ENCODE measurements around the gene GOLPH3L.
A peak's percentile ranks its signal among the peaks of the same experiment; 100 is the strongest.

Gene GOLPH3L

DNA sequence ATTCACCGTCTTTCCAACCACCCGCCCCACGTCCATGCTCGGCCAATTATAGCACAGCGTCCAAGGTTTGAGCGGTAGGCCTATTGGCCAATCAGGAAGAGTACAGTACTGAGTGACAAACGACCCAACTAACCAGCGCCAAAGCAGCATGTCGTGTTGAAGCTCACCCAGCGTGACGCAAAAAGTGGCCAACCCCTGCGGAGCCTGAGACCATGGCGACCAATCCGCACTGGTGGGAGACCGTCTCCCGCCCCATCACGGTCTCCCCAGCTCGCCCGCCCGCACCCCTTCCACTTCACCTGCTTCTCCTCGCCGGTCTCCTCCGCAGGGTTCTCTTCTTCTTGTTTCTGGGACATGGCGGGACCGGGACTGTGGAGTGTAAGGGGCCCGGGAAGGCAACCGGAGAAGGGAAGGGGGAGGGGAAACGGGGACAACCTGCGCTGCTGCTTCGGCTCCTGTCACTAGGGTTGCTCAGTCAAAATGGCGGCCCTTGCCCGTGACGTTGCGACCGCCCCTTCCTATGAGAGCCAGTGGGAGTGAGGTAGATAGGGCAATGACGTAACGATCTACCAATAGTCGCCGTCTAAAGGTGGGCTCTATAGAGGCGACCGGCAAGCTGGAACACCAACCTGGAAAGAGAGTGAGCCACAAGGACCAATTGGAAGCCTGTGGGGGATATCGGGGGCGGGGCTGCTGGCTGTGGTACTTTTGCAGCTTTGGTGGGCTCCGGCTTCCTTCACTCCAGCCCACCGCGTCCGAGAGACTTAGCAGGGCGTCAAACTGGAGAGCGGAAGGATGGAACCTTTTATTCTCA, 67.6 kb downstream of the GOLPH3L start, which contains the start of gene ENSA (continued):
- TF ChIP-seq ZNF223 (tag by site-specific recombination; IDR thresholded peaks at IDR 0.05) (no peak), ZNF670 (tag by site-specific recombination; IDR thresholded peaks at IDR 0.05; ENCODE audit: low read depth) (no peak), ZFP3 (tag by site-specific recombination; IDR thresholded peaks at IDR 0.05; ENCODE audit: low read depth) (no peak), ZNF776 (tag by site-specific recombination; IDR thresholded peaks at IDR 0.05; ENCODE audit: borderline replicate concordance) (no peak), ZNF24 (tag by site-specific recombination; IDR thresholded peaks at IDR 0.05) (peak; percentile 82), ZNF473 (tag by site-specific recombination; IDR thresholded peaks at IDR 0.05) (no peak), ZNF585B (tag by site-specific recombination; IDR thresholded peaks at IDR 0.05) (no peak), SP7 (tag by site-specific recombination; IDR thresholded peaks at IDR 0.05) (peak; percentile 71), GLI4 (tag by site-specific recombination; IDR thresholded peaks at IDR 0.05) (no peak), PRDM1 (tag by site-specific recombination; IDR thresholded peaks at IDR 0.05) (no peak), ZNF677 (tag by site-specific recombination; IDR thresholded peaks at IDR 0.05) (no peak), ZNF600 (tag by site-specific recombination; IDR thresholded peaks at IDR 0.05) (peak; percentile 92), ZNF341 (tag by site-specific recombination; IDR thresholded peaks at IDR 0.05; ENCODE audit: low read depth) (peak; percentile 30; the same call in 1 of the 2 replicates), ZNF791 (tag by site-specific recombination; IDR thresholded peaks at IDR 0.05) (no peak), ZNF114 (tag by site-specific recombination; IDR thresholded peaks at IDR 0.05) (no peak), ZNF830 (tag by site-specific recombination; IDR thresholded peaks at IDR 0.05; ENCODE audit: low read depth) (no peak), SP2 (tag by site-specific recombination; IDR thresholded peaks at IDR 0.05) (peak; percentile 99)
- TF ChIP-seq, protein P1, sequence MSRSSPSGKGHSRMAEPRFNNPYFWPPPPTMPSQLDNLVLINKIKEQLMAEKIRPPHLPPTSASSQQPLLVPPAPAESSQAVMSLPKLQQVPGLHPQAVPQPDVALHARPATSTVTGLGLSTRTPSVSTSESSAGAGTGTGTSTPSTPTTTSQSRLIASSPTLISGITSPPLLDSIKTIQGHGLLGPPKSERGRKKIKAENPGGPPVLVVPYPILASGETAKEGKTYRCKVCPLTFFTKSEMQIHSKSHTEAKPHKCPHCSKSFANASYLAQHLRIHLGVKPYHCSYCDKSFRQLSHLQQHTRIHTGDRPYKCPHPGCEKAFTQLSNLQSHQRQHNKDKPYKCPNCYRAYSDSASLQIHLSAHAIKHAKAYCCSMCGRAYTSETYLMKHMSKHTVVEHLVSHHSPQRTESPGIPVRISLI (tag by site-specific recombination; IDR thresholded peaks at IDR 0.05) = no peak
- TF ChIP-seq, protein P2, sequence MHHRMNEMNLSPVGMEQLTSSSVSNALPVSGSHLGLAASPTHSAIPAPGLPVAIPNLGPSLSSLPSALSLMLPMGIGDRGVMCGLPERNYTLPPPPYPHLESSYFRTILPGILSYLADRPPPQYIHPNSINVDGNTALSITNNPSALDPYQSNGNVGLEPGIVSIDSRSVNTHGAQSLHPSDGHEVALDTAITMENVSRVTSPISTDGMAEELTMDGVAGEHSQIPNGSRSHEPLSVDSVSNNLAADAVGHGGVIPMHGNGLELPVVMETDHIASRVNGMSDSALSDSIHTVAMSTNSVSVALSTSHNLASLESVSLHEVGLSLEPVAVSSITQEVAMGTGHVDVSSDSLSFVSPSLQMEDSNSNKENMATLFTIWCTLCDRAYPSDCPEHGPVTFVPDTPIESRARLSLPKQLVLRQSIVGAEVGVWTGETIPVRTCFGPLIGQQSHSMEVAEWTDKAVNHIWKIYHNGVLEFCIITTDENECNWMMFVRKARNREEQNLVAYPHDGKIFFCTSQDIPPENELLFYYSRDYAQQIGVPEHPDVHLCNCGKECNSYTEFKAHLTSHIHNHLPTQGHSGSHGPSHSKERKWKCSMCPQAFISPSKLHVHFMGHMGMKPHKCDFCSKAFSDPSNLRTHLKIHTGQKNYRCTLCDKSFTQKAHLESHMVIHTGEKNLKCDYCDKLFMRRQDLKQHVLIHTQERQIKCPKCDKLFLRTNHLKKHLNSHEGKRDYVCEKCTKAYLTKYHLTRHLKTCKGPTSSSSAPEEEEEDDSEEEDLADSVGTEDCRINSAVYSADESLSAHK (tag by site-specific recombination; IDR thresholded peaks at IDR 0.05) = no peak
- TF ChIP-seq, protein P3, sequence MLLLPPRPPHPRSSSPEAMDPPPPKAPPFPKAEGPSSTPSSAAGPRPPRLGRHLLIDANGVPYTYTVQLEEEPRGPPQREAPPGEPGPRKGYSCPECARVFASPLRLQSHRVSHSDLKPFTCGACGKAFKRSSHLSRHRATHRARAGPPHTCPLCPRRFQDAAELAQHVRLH (tag by site-specific recombination; IDR thresholded peaks at IDR 0.05) = peak; percentile 99
- TF ChIP-seq, protein P4, sequence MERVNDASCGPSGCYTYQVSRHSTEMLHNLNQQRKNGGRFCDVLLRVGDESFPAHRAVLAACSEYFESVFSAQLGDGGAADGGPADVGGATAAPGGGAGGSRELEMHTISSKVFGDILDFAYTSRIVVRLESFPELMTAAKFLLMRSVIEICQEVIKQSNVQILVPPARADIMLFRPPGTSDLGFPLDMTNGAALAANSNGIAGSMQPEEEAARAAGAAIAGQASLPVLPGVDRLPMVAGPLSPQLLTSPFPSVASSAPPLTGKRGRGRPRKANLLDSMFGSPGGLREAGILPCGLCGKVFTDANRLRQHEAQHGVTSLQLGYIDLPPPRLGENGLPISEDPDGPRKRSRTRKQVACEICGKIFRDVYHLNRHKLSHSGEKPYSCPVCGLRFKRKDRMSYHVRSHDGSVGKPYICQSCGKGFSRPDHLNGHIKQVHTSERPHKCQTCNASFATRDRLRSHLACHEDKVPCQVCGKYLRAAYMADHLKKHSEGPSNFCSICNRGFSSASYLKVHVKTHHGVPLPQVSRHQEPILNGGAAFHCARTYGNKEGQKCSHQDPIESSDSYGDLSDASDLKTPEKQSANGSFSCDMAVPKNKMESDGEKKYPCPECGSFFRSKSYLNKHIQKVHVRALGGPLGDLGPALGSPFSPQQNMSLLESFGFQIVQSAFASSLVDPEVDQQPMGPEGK (tag by site-specific recombination; IDR thresholded peaks at IDR 0.05) = peak; percentile 86
- TF ChIP-seq, protein P5, sequence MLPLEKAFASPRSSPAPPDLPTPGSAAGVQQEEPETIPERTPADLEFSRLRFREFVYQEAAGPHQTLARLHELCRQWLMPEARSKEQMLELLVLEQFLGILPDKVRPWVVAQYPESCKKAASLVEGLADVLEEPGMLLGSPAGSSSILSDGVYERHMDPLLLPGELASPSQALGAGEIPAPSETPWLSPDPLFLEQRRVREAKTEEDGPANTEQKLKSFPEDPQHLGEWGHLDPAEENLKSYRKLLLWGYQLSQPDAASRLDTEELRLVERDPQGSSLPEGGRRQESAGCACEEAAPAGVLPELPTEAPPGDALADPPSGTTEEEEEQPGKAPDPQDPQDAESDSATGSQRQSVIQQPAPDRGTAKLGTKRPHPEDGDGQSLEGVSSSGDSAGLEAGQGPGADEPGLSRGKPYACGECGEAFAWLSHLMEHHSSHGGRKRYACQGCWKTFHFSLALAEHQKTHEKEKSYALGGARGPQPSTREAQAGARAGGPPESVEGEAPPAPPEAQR (tag by site-specific recombination; IDR thresholded peaks at IDR 0.05) = no peak
- TF ChIP-seq, protein P6, sequence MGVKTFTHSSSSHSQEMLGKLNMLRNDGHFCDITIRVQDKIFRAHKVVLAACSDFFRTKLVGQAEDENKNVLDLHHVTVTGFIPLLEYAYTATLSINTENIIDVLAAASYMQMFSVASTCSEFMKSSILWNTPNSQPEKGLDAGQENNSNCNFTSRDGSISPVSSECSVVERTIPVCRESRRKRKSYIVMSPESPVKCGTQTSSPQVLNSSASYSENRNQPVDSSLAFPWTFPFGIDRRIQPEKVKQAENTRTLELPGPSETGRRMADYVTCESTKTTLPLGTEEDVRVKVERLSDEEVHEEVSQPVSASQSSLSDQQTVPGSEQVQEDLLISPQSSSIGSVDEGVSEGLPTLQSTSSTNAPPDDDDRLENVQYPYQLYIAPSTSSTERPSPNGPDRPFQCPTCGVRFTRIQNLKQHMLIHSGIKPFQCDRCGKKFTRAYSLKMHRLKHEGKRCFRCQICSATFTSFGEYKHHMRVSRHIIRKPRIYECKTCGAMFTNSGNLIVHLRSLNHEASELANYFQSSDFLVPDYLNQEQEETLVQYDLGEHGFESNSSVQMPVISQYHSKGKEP (tag by site-specific recombination; IDR thresholded peaks at IDR 0.05) = no peak; the same call in 1 of the 2 replicates
- TF ChIP-seq, protein P7, sequence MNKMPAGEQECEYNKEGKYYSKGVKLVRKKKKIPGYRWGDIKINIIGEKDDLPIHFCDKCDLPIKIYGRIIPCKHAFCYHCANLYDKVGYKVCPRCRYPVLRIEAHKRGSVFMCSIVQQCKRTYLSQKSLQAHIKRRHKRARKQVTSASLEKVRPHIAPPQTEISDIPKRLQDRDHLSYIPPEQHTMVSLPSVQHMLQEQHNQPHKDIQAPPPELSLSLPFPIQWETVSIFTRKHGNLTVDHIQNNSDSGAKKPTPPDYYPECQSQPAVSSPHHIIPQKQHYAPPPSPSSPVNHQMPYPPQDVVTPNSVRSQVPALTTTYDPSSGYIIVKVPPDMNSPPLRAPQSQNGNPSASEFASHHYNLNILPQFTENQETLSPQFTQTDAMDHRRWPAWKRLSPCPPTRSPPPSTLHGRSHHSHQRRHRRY (tag by site-specific recombination; IDR thresholded peaks at IDR 0.05) = no peak
- TF ChIP-seq, protein P8, sequence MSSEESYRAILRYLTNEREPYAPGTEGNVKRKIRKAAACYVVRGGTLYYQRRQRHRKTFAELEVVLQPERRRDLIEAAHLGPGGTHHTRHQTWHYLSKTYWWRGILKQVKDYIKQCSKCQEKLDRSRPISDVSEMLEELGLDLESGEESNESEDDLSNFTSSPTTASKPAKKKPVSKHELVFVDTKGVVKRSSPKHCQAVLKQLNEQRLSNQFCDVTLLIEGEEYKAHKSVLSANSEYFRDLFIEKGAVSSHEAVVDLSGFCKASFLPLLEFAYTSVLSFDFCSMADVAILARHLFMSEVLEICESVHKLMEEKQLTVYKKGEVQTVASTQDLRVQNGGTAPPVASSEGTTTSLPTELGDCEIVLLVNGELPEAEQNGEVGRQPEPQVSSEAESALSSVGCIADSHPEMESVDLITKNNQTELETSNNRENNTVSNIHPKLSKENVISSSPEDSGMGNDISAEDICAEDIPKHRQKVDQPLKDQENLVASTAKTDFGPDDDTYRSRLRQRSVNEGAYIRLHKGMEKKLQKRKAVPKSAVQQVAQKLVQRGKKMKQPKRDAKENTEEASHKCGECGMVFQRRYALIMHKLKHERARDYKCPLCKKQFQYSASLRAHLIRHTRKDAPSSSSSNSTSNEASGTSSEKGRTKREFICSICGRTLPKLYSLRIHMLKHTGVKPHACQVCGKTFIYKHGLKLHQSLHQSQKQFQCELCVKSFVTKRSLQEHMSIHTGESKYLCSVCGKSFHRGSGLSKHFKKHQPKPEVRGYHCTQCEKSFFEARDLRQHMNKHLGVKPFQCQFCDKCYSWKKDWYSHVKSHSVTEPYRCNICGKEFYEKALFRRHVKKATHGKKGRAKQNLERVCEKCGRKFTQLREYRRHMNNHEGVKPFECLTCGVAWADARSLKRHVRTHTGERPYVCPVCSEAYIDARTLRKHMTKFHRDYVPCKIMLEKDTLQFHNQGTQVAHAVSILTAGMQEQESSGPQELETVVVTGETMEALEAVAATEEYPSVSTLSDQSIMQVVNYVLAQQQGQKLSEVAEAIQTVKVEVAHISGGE (tag by site-specific recombination; conservative IDR thresholded peaks at IDR 0.05; ENCODE audit: low read depth) = no peak

All from HEK293 (cell line).